Osteocyte (in vitro differentiated cells): ENCODE measurements around the gene GATA3. TPM values are rescaled to one million over a fixed set of nuclear protein-coding genes. Genes with fewer than 3 reads are reported as not detected.
A peak's percentile ranks its signal among the peaks of the same experiment; 100 is the strongest.

Experiments
- DNase-seq: peaks from one replicate; pipeline ENCODE4 v3.0.0; 2021; ENCODE audit warnings: mixed read lengths; ENCODE audit not compliant: unreplicated experiment; ENCODE audit errors: extremely low spot score
- H3K27ac Mint-ChIP-seq: one replicate; pipeline ENCODE4 v1.8.0; 2021; ENCODE audit warnings: mild to moderate bottlenecking, mixed read lengths; ENCODE audit not compliant: unreplicated experiment
- H3K27me3 Mint-ChIP-seq: one replicate; pipeline ENCODE4 v1.8.0; 2021; ENCODE audit warnings: mixed read lengths; ENCODE audit not compliant: unreplicated experiment
- H3K36me3 Mint-ChIP-seq: one replicate; pipeline ENCODE4 v1.8.0; 2021; ENCODE audit warnings: mixed read lengths; ENCODE audit not compliant: unreplicated experiment
- H3K4me1 Mint-ChIP-seq: one replicate; pipeline ENCODE4 v1.8.0; 2021; ENCODE audit warnings: mixed read lengths; ENCODE audit not compliant: unreplicated experiment
- H3K4me3 Mint-ChIP-seq: one replicate; pipeline ENCODE4 v1.8.0; 2021; ENCODE audit warnings: mild to moderate bottlenecking, moderate library complexity, mixed read lengths; ENCODE audit not compliant: unreplicated experiment
- H3K9me3 Mint-ChIP-seq: one replicate; pipeline ENCODE4 v1.8.0; 2021; ENCODE audit warnings: mixed read lengths; ENCODE audit not compliant: unreplicated experiment
- CTCF ChIP-seq: fragments of 200-600 bp; sonication (generic); IDR thresholded peaks from 2 replicates; pipeline ENCODE4 v1.5.0; 2021; ENCODE audit warnings: antibody characterized with exemption, mild to moderate bottlenecking, moderate library complexity
- total RNA-seq: library from RNA; stranded (reverse); gene quantifications from 2 replicates; pipeline ENCODE4 v1.2.1, GENCODE V29; 2021

Gene GATA3
- total RNA-seq, 1 donor from 2014 or later: not detected

GRCh38 chr10:8051851-8052257 is 2.6 kb upstream of the GATA3 start:
- Mint-ChIP-seq H3K27ac (no peak overlapping the region), H3K36me3 (no peaks in the 10 kb centered on the region), H3K9me3 (no peaks in the 10 kb centered on the region), H3K27me3 (peaks cover 66% of the 10 kb centered on the region), H3K4me3 (peak overlapping the region; percentile 44), H3K4me1 (peaks cover 30% of the 10 kb centered on the region)
- TF ChIP-seq CTCF: no peak
- peak; percentile 71 for DNase-seq

- DNase-seq: peak; percentile 48
- Mint-ChIP-seq H3K36me3 (no peaks in the 10 kb centered on the region), H3K4me1 (peaks cover 30% of the 10 kb centered on the region), H3K4me3 (peak overlapping the region; percentile 44), H3K9me3 (no peaks in the 10 kb centered on the region), H3K27me3 (peaks cover 66% of the 10 kb centered on the region), H3K27ac (no peak overlapping the region)
- TF ChIP-seq CTCF: no peak
Measured at GRCh38 chr10:8052341-8052955, 2.0 kb upstream of the GATA3 start.

- Mint-ChIP-seq H3K36me3 (no peaks in the 10 kb centered on the region), H3K9me3 (no peaks in the 10 kb centered on the region), H3K27ac (no peak overlapping the region), H3K27me3 (peaks cover 66% of the 10 kb centered on the region), H3K4me1 (peaks cover 30% of the 10 kb centered on the region), H3K4me3 (no peak overlapping the region)
- peak; percentile 58 for TF ChIP-seq CTCF
- no peak for DNase-seq
Measured at GRCh38 chr10:8052956-8053445, 1.5 kb upstream of the GATA3 start.

- Mint-ChIP-seq H3K27ac (no peak overlapping the region), H3K36me3 (no peaks in the 10 kb centered on the region), H3K27me3 (peaks cover 65% of the 10 kb centered on the region), H3K4me1 (peaks cover 30% of the 10 kb centered on the region), H3K4me3 (peak overlapping the region; percentile 64), H3K9me3 (no peaks in the 10 kb centered on the region)
- DNase-seq: no peak
- no peak for TF ChIP-seq CTCF
Measured at GRCh38 chr10:8053446-8054243, 843 bp upstream of the GATA3 start.

- H3K27me3 Mint-ChIP-seq: peaks cover 66% of the 10 kb centered on the region
- no peaks in the 10 kb centered on the region for H3K36me3 Mint-ChIP-seq
- no peak for TF ChIP-seq CTCF
- H3K4me3 Mint-ChIP-seq: peak overlapping the region; percentile 64
- DNase-seq: no peak
- H3K27ac Mint-ChIP-seq: no peak overlapping the region
- no peaks in the 10 kb centered on the region for H3K9me3 Mint-ChIP-seq
- H3K4me1 Mint-ChIP-seq: peaks cover 30% of the 10 kb centered on the region
Measured at GRCh38 chr10:8054244-8054493, 319 bp upstream of the GATA3 start.
